ENCODE data around the gene PSMB3. TPM values are rescaled to one million over a fixed set of nuclear protein-coding genes. Genes with fewer than 3 reads are reported as not detected.

The PSMB3 gene
- total RNA-seq, 1 experiment from 2014 or later = 273 TPM

- TF ChIP-seq EMX1 (CRISPR knock-in tag; IDR thresholded peaks at IDR 0.05) (no peak), ZNF416 (CRISPR knock-in tag; IDR thresholded peaks at IDR 0.05) (no peak), FOXP1 (CRISPR knock-in tag; IDR thresholded peaks at IDR 0.05; ENCODE audit: borderline replicate concordance) (peak; percentile 47; the same call in 1 of the 2 replicates), PRDM15 (CRISPR knock-in tag; IDR thresholded peaks at IDR 0.05) (peak; percentile 76), NFE2L1 (CRISPR knock-in tag; IDR thresholded peaks at IDR 0.05) (peak; percentile 80; the same call in 1 of the 2 replicates)
- TF ChIP-seq, protein P1, sequence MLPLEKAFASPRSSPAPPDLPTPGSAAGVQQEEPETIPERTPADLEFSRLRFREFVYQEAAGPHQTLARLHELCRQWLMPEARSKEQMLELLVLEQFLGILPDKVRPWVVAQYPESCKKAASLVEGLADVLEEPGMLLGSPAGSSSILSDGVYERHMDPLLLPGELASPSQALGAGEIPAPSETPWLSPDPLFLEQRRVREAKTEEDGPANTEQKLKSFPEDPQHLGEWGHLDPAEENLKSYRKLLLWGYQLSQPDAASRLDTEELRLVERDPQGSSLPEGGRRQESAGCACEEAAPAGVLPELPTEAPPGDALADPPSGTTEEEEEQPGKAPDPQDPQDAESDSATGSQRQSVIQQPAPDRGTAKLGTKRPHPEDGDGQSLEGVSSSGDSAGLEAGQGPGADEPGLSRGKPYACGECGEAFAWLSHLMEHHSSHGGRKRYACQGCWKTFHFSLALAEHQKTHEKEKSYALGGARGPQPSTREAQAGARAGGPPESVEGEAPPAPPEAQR (CRISPR knock-in tag; IDR thresholded peaks at IDR 0.05) = no peak
Observed at GRCh38 chr17:38719943-38720641, 32.4 kb upstream of the PSMB3 start (continued).

- ATAC-seq (no peak), DNase-seq (ENCODE audit: low spot score) (no peak)
- Mint-ChIP-seq H3K4me3 (no peak overlapping the region), H3K9me3 (no peaks in the 10 kb centered on the region), H3K27ac (no peak overlapping the region), H3K36me3 (no peaks in the 10 kb centered on the region), H3K4me1 (peaks cover 30% of the 10 kb centered on the region), H3K27me3 (ENCODE audit: low read depth) (peaks cover 12% of the 10 kb centered on the region)
- ChIA-PET POLR2A (interaction anchor here (0.7 to 0.8 kb wide), 2 partner anchors 15 to 65 kb away, joined by 3 to 5 read pairs; no protein-coding TSS in a partner anchor), CTCF (interaction anchor here (1.2 to 5.0 kb wide), 3 partner anchors 10 to 162 kb away, joined by 4 to 37 read pairs (median 22); partner anchors contain the start of gene CISD3)
- TF ChIP-seq OVOL2 (CRISPR knock-in tag; IDR thresholded peaks at IDR 0.05; ENCODE audit: borderline replicate concordance) = no peak
- no peak for TF ChIP-seq JUN (CRISPR knock-in tag; IDR thresholded peaks at IDR 0.05)
- no peak for TF ChIP-seq FOXJ3 (CRISPR knock-in tag; IDR thresholded peaks at IDR 0.05; ENCODE audit: borderline replicate concordance)
- TF ChIP-seq RELA (CRISPR knock-in tag; IDR thresholded peaks at IDR 0.05; ENCODE audit: borderline replicate concordance) = no peak
- TF ChIP-seq TP53 (CRISPR knock-in tag; IDR thresholded peaks at IDR 0.05) = no peak
- TF ChIP-seq IRF1 (CRISPR knock-in tag; IDR thresholded peaks at IDR 0.05) = no peak
- no peak for TF ChIP-seq TCF7 (CRISPR knock-in tag; IDR thresholded peaks at IDR 0.05; ENCODE audit: low read depth)
- TF ChIP-seq ELF4 (CRISPR knock-in tag; IDR thresholded peaks at IDR 0.05; ENCODE audit: low read depth) = no peak
- no peak for TF ChIP-seq HMGXB4 (CRISPR knock-in tag; IDR thresholded peaks at IDR 0.05)
- TF ChIP-seq JAZF1 (CRISPR knock-in tag; IDR thresholded peaks at IDR 0.05) = no peak
Observed at GRCh38 chr17:38720941-38721340, 31.6 kb upstream of the PSMB3 start.

Data from WTC11 (cell line).